ENCODE results near the gene THEMIS.

DNA sequence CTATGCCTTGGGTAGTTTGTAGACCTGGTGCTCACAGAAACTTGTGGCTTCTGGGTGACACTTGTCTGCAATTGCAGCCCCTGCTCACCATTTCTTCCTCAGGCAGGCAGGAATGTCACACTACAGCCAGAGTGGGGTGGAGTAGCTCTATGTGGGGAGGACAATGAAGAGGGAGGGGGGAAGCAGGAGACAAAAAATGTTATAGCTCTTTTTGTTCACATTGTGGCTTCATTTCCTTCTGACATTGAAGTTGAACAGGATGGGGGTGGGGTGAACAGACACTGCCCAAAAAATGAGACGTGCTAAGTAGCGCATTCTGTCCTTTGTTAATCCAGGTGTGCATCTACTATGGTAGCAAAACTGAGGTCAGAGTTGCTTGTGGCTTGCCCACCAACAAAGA is at the start of gene THEMIS:
- TF ChIP-seq CTCF (IDR thresholded peaks at IDR 0.05): no peak
- TF ChIP-seq POLR2A (IDR thresholded peaks at IDR 0.05): no peak
